ENCODE measurements around the gene FAM217A.

The FAM217A gene

GRCh38 chr6:4025681-4026080, 53.3 kb downstream of the FAM217A start:
- H3K27ac ChIP-seq = no peak overlapping the region
- no peak overlapping the region for H3K4me3 ChIP-seq

- Histone ChIP-seq H3K4me3 (peak overlapping the region in 1 of 7 experiments; percentile 58), H3K27ac (peak overlapping the region in 5 of 21 experiments; percentile 23 to 99 (median 98))
These were observed 55.7 kb downstream of the FAM217A start for GRCh38 chr6:4023240-4023639.

GRCh38 chr6:4021854-4022695, 56.9 kb downstream of the FAM217A start:
- H3K27ac ChIP-seq = peak overlapping the region; percentile 88 to 99 (median 96)
- peak overlapping the region; percentile 58 to 89 (median 84) for H3K4me3 ChIP-seq

GRCh38 chr6:4021133-4021853, 57.6 kb downstream of the FAM217A start:
- Histone ChIP-seq H3K4me3 (peak overlapping the region; percentile 58 to 89 (median 84)), H3K27ac (peak overlapping the region; percentile 88 to 99 (median 96))

- Histone ChIP-seq H3K4me3 (peak overlapping the region; percentile 58 to 89 (median 84)), H3K27ac (peak overlapping the region in 20 of 21 experiments; percentile 88 to 99 (median 96))
These were observed 58.2 kb downstream of the FAM217A start for GRCh38 chr6:4020822-4021132.

GRCh38 chr6:4018924-4019236, 60.1 kb downstream of the FAM217A start:
- Histone ChIP-seq H3K27ac (peak overlapping the region in 20 of 21 experiments; percentile 91 to 98 (median 96)), H3K4me3 (peak overlapping the region; percentile 67 to 83 (median 80))
